ENCODE measurements around the gene RPL10.

RPL10 gene

DNA sequence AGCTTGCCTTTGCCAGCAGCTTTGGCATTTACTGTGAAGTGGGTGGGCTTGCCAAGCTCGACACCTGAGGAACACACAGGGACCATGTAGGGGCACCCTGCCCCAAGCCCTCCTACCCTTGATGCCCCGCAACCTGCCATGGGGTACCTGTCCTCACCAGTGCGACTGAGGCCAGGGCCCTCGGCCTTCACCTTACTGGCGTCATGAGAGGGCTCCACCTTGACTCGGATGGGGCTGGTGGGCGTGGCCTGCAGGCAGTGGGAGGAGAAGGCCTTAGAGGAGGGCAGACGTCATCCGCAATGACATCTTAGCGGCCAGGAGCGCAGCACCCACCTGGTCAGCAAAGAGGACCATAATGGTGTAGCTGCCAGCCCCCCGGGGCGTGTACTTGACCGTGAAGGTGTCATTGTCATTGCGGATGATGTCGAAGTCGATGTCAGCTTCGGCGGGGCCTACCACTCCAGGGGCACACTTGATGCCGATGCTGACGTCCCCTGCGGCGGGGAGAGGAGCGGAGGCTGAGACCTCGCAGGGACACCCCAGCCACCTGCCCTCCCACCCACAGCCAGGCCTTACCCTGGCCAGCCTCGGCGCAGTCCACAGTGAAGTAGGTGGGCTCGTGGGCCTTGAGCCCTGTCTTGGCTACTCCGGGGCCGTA lies 36.0 kb upstream of the RPL10 start:
- DNase-seq (ENCODE audit: low read depth), result no peak

DNA sequence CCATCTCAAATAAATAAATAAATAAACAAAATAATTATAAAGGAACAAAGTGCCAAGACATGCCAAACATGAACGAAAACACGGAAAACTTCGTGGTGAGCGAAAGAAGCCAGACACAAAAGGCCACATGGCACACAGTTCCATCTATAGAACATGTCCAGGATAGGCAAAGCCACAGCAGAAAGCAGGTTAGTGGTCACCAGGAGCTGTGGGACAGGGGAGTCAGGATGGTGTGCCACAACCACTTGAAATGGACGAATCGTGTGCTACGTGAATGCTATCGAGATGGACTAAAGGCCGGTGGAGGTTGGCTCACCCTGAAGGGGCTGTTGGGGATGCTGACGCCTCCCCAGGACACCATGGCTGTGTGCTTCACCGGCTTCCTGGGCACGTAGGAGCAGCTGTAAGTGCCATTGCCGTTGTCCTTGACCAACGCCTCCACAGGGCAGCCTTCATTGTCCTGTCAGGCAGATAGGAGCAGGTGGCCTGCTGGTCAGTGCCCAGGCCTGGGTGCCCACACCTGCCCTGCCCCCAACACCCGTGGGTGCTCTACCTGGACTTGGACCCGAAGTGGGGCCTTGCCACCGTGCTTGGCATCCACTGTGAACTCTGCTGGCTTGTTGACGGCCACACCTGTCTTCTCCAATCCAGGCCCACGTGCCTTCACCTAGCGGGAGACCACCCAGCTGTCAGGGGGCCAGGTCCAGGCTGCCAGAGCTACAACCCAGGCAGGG lies 34.3 kb upstream of the RPL10 start:
- DNase-seq (ENCODE audit: low read depth), result no peak

DNA sequence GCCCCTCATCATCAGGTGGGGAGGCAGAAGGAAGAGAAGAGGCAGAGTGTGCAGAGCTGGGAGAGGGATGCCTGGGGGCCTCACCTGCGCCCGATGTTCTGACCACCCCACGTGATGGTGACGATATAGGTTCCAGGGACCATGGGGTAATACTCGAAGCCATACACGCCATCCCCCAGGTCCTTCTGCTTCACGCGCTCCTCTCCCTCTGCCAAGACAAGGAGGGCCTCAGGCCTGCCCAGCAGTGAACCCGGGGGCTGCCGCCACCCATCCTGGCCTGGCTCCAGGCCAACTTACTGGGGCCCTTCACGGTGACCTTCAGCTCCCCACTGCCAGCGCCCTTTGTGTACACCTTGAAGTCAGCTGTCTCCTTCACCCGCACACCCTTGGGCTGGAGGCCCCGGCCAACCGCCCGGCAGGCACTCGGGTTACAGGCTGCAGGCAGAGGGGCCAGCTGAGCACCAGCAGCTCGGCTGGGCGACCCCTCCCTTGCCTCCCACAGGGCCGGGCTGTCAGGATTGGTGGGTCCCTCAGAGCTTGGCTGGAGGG lies 33.1 kb upstream of the RPL10 start:
- DNase-seq (ENCODE audit: low read depth), result no peak

DNA sequence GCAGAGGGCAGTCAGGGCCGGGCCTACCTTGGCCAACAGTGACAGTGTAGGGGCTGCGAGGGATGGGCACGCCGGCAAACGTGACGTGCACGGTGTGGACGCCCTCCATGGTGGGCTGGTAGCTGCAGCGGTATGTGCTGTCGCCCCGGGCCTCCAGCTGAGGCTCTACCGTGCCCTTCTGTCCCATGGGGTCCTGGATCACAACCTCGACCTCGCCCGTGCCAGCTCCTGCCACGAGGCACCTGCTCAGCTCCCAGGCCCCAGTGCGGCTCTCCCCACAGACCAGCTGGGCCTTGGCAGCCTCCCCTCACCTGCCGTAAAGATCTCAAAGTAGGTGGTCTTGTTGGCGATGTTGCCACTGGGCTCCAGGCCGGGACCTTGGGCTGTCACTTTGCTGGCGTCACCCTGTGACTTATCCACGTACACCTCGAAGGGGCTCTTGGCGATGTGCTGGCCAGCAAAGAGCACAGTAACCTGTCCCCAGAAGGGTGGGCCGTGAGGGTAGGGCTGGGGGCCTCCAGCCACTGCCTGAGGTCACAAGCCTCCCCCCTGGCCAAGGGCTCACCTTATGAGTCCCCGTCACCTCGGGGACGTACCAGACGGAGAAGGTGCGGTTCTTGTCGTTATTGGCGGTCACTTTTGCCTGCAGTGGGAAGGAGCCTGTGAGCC lies 32.0 kb upstream of the RPL10 start:
- DNase-seq (ENCODE audit: low read depth), result no peak

DNA sequence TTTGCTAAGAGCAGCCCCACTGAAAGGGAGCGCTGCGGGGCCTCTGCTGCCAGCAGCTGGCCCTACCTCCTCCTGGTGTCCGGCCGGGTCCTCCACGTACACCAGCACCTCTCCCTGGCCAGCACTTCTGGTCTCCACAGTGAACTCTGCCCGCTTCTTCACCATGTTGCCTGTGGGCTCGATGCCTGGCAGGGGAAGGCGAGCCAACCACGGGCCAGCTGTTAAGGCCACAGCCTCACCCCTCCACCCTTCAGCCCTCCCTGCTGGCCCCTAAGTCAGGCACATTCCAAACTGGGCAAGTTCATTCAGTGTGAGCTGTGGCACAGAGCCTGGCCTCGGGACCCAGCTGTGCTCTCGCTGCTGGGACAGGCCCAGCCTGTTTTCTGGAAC lies 31.5 kb upstream of the RPL10 start:
- DNase-seq (ENCODE audit: low read depth), result no peak

DNA sequence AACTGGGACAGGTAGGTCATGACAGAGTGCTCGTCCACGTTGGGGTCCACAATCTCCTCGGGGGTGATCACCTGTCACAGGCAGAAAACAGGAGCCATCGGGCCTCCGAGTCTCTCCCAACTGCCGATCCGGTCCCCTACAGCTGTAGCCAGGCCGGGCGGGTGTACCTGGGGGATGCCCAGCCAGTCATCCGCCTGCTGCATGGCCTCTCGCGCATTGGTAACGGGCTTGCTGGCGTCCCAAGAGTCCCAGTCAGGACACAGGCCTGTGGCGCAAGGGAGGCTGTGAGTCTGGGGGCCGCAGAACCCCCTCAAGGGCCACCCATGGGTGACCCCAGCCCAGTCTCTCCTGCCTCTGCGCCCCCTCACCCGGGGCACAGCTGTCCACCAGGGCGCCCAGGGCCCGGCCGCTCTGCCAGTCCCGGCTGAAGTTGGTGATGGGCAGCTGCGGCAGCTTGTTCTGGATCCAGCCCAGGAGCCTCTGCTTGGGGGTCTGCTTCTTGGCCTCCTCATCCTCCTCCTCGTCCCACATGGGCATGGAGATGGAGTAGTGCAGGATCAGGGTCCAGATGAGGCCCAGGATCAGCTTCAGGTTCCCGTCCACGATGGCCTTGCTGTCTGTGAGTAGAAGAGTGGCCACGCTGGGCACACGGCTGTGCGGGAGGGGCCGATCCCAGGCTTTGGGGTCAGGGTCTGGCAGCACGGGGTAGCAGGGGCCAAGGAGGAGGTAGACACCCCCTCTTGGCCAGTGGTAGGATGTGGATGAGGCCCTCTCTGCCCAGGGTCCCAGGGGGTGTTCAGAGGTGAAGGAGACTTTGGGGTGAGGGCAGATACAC lies 30.5 kb upstream of the RPL10 start:
- no peak for DNase-seq (ENCODE audit: low read depth)

DNA sequence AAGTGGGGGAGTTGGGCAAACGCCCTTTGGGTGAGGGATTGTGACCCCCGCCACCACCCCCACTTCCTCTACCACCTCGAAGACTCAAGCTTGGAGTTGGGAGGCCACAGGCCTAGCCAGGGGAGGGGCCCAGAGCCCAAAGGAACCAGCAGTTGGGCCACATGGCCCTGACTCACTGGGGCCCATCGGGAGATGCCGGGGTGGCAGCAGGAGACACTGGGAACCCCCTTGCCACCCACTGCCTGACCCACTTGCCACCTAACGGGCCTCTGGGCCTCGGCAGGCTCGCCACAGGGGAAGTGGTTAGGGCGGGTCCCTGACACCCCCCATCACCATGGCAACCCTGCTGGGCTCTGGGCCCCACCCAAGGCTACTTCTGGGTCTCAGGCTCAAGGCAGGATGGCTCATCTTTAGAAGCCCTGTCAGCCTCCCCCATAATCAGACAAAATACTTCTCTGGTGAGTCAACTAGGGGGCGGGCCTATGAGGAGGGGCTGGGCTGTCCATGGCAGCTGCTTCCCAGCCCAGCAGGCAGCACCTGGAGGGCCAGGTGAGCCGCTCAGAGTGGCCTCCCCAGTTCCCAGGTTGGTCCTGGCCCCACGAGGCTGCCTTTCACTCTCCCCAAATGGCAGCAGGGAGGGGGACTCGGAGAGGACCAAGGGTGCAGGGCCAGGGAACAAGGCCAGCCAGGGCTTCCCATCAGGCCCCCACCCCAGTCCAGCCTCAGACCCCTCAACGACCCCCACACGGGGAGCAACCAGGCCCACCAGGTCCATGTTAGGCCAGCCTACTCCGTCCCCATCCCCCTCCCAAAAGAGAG lies 29.3 kb upstream of the RPL10 start:
- DNase-seq (ENCODE audit: low read depth), result peak; percentile 94

DNA sequence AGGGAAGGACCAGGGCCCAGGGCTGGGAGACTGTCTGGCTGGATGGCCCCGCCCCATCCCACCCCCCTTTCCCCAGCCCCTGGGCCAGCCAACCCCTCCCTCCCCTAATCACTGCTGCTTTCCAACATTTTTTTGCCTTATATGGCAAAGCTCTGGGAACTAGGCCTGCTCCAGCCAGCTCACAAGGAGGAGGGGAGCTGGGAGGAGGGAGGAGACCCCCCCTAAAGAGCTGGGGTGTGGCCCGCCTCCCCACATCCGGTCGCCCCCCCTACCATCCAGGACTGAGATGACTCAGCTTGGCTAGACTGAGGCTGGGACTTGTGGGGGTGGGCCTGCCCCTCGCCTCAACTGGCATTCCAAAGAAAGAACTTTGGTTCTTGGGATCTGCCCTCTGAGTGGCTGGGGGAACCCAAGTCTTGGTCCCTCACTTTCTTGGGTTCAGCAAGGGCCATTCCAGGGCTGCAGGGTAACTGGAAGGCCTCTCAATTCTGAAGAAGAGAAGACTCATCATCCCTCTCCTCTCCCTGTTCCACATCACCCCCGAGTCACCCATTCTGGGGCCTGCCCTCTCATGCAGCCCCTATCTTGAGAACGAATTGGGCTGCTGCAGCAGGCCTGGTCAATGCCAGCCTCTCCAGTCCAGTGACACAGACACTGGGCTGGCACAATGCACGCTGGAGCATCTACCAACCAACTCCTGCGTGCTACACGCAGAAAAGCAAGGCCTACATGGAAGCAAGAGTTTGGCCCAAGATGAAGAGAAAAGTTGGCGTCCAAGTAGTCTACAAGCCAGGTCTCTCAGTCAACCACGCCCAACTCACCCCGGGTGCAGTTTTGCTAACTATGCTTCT lies 28.5 kb upstream of the RPL10 start:
- peak; percentile 96 for DNase-seq (ENCODE audit: low read depth)

DNA sequence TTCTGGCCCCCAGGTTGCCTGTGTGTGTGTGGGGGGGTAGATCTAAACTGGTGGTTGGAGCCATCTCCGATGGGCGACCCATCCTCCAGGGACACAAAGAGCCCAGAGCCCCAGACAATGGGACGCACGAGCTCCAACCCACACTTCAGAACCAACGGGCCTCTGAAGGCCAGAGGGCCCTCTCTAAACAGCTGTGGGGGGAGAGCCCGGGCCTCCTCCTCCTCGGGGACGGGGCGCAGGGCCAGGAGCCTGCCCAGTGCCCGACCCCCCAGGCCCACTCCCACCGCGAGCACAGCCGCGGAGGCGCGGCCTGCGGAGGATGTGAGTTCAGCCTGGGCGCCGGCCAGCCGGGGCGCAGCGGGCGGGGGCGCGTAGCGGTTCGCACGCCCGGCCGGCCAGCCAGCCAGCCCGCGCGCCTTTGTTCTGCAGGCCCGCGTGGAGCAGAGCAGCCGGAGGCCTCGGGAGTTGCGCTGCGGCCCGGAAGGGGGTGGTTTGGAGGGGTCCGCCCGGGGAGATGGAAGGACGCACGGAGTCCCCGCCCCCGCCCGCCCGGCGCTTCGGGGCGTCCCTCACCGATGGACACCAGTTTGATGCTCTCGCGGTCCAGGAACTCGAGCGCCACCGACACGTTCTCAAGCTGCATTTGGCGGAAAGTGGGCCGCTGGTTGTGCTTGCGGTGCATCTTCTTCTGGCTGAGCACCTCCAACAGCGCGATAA lies 27.7 kb upstream of the RPL10 start:
- peak; percentile 22 for DNase-seq (ENCODE audit: low read depth)

DNA sequence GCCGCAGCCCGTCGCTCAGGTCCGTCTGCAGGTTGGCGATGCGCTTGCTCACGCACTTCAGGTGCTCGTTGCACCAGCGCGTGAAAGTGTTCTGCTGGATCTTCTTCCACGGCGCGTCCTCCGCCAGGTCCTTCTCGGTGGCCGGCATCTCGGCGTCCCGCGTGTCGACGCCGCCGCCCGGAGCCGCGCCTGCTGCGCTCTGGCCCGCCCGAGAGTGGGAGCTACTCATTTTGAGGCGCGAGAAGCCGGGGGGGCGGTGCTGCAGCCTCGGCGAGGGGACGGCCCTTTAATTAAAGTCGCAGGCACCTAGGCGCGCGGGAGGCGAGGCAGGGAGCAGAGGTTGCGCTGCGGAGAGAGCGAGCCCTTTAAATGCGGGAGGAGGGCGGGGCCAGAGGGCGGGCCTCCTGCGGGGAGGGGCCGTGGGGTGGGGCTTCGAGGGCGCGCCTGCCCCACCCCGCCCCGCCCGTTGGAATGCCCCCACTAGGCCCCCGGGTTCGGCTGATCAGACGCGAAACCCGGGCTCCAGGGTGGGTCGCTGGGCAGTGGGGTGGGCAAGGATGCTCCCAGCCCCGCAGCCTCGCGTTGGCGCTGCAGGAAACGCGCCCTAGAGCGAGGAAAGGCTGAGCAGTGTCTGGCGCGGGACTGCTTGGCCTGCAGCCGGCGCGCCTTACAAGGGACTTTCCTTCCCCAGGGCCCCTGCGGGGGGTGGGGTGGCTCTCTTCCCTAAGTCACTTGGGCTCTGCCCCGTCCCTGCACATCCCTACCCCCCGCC lies 27.0 kb upstream of the RPL10 start:
- DNase-seq (ENCODE audit: low read depth), result peak; percentile 93

DNA sequence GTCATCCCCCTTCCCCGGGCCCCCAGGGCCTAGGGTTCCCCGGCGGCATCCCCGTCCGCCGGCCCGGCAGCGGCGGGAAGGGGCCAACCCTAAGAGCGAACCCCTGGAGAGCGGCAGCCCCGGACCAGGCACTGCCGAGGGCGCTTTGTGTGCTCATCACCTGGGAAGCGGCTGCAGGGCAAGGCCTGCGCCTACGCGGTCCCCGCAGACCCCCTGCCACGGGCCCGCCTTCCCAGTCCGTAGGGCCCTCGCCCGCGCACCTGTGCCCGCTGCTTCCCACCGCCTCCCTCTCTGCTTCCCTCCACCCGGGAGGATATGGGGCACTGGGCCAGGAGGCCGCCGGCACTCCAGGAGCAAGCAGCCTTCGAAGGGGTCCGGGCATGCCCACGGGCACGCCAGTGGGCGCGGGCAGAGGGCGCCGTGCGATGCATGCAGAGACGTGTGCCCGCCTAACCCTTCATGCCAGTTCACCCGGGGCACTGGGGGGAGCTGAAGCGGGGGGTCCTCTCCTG lies 26.3 kb upstream of the RPL10 start:
- no peak for DNase-seq (ENCODE audit: low read depth)

DNA sequence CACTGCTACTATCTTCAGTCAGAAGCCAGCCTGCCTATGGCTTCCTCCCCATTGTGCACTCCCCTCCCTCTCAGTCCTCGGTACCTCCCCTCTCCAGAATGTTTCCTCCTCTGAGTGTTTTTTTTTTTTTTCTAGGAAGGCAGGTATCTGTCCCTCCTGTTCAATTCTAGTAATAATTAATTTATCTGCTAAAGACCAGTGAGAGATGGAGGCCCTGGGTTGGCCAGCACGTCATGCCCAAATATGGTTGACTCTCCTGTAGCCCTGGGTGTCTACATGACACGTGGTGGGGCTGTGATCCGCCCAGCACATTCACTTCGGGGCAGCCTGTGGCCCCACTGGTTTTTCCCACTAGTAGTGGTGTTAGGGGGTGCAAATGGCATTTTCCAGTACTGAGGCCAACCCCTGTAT lies 25.6 kb upstream of the RPL10 start:
- no peak for DNase-seq (ENCODE audit: low read depth)

DNA sequence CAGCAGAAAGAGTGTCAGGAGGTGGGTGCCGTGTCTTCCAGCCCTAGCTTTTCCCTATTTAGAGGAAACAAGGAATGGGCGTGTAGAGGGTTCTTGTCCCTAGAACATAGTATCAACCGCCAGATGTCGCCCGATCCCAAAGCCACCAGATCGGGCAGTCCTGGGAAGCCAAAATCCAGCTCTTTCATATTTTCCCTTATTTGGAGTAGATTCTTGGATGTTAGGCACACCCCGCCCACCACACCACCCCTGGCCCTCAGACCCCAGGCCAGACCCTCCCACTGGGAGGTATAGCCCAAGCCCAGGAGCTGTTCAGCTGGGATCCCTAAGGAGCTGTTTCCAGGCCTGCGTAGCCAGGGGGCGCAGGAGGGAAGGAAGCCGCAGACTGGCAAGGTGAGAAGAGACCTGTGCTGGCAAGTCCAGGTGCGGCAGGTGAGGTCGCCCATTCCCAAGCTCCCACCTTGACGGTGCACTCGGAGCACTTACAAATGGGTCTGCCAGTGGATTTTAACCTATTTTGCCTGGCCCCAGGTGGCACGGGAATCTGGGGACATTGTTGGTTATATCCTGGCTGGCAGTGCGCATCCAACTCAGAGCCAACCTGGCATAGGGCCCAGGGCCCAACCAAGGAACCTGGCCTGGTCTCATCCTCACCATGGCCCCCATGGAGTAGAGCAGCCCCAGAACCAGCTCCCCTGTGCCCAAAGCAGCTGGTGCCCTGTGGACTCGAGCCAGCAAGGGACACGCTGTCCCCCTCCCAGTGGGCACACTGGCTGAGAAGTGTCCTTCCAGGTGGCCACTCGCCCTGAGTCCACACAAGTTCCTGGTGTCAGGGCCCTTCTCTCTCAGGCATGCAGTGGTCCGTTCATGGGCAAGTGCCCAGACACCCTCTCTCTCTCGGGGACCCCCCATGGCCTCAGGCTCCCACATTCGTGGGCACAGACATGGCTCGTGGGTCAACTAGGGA lies 24.6 kb upstream of the RPL10 start:
- peak; percentile 32 for DNase-seq (ENCODE audit: low read depth)

DNA sequence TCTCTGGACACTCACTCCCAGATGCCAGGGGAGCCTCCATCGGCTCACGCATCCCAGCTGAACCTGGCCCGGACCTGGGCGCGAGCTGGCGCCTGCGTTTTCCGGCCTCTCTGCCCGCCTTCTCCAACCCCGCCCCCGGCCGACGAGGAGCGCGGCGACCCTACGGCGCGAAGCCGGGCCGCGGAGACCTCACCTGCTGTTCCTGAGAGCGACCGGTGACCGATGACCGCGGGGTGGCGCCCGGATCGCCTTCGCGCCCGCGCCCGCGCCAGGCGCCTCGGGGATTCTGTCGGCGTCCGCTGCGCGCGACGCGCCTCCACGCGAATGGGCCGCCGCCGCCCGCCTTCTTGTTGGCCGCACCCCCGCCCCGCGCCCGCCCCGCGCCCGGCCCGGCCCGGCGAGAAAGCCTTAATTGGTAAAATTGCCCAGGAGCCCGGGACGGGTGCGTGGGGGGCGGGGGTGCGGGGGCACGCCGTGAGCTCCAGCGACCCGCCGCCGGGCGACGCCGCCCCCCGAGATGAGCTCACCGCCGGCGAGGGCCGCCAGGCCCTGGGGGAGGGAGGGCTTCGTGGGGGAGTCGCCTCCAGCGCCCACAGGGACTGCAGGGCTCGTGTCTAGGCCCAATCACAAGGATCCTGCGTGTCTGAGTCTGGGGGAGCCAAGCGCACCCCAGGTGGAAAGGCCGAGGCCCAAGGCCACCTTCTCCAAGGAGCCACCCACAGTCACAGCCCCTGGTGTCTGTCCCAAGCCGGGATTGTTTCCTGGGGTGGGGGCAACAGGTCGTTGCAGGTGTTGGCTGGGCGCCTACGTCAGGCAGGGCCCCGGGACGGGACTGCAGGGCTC lies 23.6 kb upstream of the RPL10 start, which contains the start of gene FLNA:
TSS of gene FLNA (minus strand) at position 322 of the 843 bp plus-strand sequence. CDS start 3,389 bp downstream, outside the sequence.
- no peak for DNase-seq (ENCODE audit: low read depth)

DNA sequence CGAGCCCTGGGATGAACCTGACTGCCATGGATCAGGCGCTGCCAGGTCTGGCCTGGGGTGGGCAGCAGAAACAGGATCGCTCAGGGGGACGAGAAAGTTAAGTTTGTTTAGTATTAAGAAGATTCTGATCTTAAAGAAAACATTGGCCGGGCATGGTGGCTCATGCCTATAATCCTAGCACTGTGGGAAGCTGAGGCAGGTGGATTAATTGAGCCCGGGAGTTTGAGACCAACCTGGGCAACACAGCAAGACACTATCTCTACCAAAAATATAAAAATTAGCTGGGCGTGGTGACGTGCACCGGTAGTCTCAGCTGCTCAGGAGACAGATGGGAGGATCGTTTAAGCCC lies 23.0 kb upstream of the RPL10 start:
- no peak for DNase-seq (ENCODE audit: low read depth)

DNA sequence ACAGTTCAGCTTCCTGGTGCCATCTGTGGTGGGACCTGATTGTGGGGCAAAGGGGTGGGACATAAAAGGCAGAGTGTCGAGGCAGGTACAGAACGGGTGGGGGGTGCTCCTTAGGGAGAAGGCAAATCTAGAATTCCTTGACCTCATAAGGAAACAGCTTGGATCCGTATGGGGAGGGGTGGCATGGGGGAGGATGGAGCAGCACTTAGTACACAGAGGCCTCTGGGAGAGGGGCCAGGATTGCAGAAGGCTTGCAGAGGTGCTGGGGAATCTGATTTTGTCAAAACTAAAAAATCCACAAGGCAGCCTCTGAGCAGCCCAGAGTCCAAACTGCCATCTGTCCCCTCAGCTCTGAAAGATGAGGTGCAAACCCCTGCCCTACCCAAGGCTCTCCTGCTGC lies 21.4 kb upstream of the RPL10 start:
- DNase-seq (ENCODE audit: low read depth), result no peak
